C4-2B (cell line): ENCODE results near the gene ACAN.

ENCODE experiments used
- CTCF ChIP-seq: fragments of 450-650 bp; conservative IDR thresholded peaks from 2 replicates; pipeline ENCODE4 v1.5.1; 2017; ENCODE audit warnings: mild to moderate bottlenecking
- ZFX ChIP-seq: fragments of 450-650 bp; IDR thresholded peaks from 2 replicates; pipeline ENCODE4 v1.6.1; 2017

GRCh38 chr15:88756521-88756920 is 46.7 kb upstream of the ACAN start:
- TF ChIP-seq CTCF (no peak), ZFX (no peak)
